Fibroblast of lung (primary cell): ENCODE data around the gene FAM76B.

Experiments used
- CTCF ChIP-seq, 2 donors: IDR thresholded peaks in 1 of 2; conservative IDR thresholded peaks in 1 of 2; 1 replicate in 1 of 2; 2 replicates in 1 of 2; pipeline ENCODE4 v1.5.1; 2011 to 2012; ENCODE audit warnings: low read length in 2 of 2, control low read depth in 1 of 2, inconsistent platforms in 1 of 2, low read depth in 1 of 2, mild to moderate bottlenecking in 1 of 2
- EZH2 ChIP-seq: IDR thresholded peaks from 2 replicates; pipeline ENCODE4 v1.5.1; 2012; ENCODE audit warnings: low read length, control low read depth, mild to moderate bottlenecking; ENCODE audit errors: missing control alignments

GRCh38 chr11:95816037-95816436 lies 26.5 kb upstream of the FAM76B start:
- TF ChIP-seq CTCF (conservative IDR thresholded peaks at IDR 0.05 in 1 of 2, IDR thresholded peaks at IDR 0.05 in 1 of 2; ENCODE audit: low read depth in 1 of 2, low read length in 2 of 2) (no peak), EZH2 (no peak)
